SU-DHL-6 (cell line): ENCODE results near the gene FMN1.

Source experiments
- H2AFZ ChIP-seq: fragments of 200-600 bp; sonication (generic); 2 replicates; pipeline ENCODE4 v1.6.1; 2014; ENCODE audit warnings: low read depth, mild to moderate bottlenecking, moderate library complexity, mixed read lengths, antibody characterized with exemption, low read length; ENCODE audit not compliant: severe bottlenecking
- H3F3A ChIP-seq: fragments of 200-600 bp; shearing (Covaris generic); 2 replicates; pipeline ENCODE4 v1.6.0; 2016; ENCODE audit warnings: antibody characterized with exemption, mild to moderate bottlenecking; ENCODE audit not compliant: insufficient read depth
- H3K27ac ChIP-seq: fragments of 200-600 bp; sonication (generic); 2 replicates; pipeline ENCODE4 v1.5.1; 2016; ENCODE audit warnings: low read depth, mild to moderate bottlenecking, low read length, moderate library complexity, mixed read lengths
- H3K27me3 ChIP-seq: fragments of 200-600 bp; sonication (generic), shearing (Covaris generic); 2 replicates; pipeline ENCODE4 v1.6.0; 2014; ENCODE audit warnings: mild to moderate bottlenecking, low read length
- H3K36me3 ChIP-seq: fragments of 200-600 bp; sonication (generic); 2 replicates; pipeline ENCODE4 v1.6.1; 2014; ENCODE audit warnings: mild to moderate bottlenecking, low read length, mixed read lengths
- H3K4me2 ChIP-seq: fragments of 300-600, 200-600 bp; shearing (Covaris generic), sonication (generic); 2 replicates; pipeline ENCODE4 v1.6.0; 2014; ENCODE audit warnings: low read length, low read depth, mild to moderate bottlenecking; ENCODE audit not compliant: poor library complexity, severe bottlenecking
- H3K4me3 ChIP-seq: fragments of 200-600 bp; sonication (generic); 2 replicates; pipeline ENCODE4 v1.5.1; 2014; ENCODE audit warnings: antibody characterized with exemption, low read length, mild to moderate bottlenecking, mixed read lengths; ENCODE audit not compliant: insufficient read depth, poor library complexity, severe bottlenecking
- H3K79me2 ChIP-seq: fragments of 200-600 bp; sonication (generic); 2 replicates; pipeline ENCODE4 v1.6.1; 2014; ENCODE audit warnings: mild to moderate bottlenecking, low read length, moderate library complexity; ENCODE audit not compliant: insufficient read depth
- H3K9ac ChIP-seq: fragments of 200-600 bp; sonication (generic); 2 replicates; pipeline ENCODE4 v1.7.0; 2014; ENCODE audit warnings: mild to moderate bottlenecking, low read length
- H3K9me2 ChIP-seq: fragments of 200-600 bp; sonication (generic); replicated peaks from 2 replicates; pipeline ENCODE4 v1.6.1; 2014; ENCODE audit warnings: low read length; ENCODE audit not compliant: insufficient read depth
- H3K9me3 ChIP-seq: fragments of 200-600 bp; sonication (generic); 2 replicates; pipeline ENCODE4 v1.6.1; 2014; ENCODE audit warnings: low read length, mixed read lengths; ENCODE audit not compliant: insufficient read depth
- H4K20me1 ChIP-seq: fragments of 200-600 bp; sonication (generic); 2 replicates; pipeline ENCODE4 v1.6.1; 2014; ENCODE audit warnings: low read depth, mild to moderate bottlenecking, antibody characterized with exemption, low read length, moderate library complexity, mixed read lengths
- CTCF ChIP-seq: fragments of 200-600 bp; sonication (generic); IDR thresholded peaks from one replicate; pipeline ENCODE4 v1.5.1; 2017; ENCODE audit warnings: antibody characterized with exemption, mild to moderate bottlenecking, low read length, moderate library complexity; ENCODE audit not compliant: insufficient read depth, poor library complexity, severe bottlenecking
- EZH2phosphoT487 ChIP-seq: fragments of 200-600 bp; sonication (generic), shearing (Covaris generic); conservative IDR thresholded peaks from 2 replicates; pipeline ENCODE4 v1.6.1; 2018; ENCODE audit warnings: mild to moderate bottlenecking, antibody characterized with exemption, low read length, moderate library complexity, mixed read lengths

The FMN1 gene

GRCh38 chr15:32823750-32824149 lies 370.8 kb downstream of the FMN1 start:
- H3K27me3 ChIP-seq, result peaks cover 3% of the 10 kb centered on the region; the same call in 1 of the 2 replicates
- H3K27ac ChIP-seq, result no peak overlapping the region
- H3K9me2 ChIP-seq, result no peaks in the 10 kb centered on the region
- no peaks in the 10 kb centered on the region for H3F3A ChIP-seq
- no peaks in the 10 kb centered on the region for H4K20me1 ChIP-seq
- no peak overlapping the region for H3K4me3 ChIP-seq
- no peak overlapping the region for H2AFZ ChIP-seq
- H3K4me2 ChIP-seq, result no peak overlapping the region
- TF ChIP-seq EZH2phosphoT487, result no peak
- TF ChIP-seq CTCF, result no peak
- no peaks in the 10 kb centered on the region for H3K36me3 ChIP-seq
- no peaks in the 10 kb centered on the region for H3K79me2 ChIP-seq
- H3K9ac ChIP-seq, result no peak overlapping the region
- no peaks in the 10 kb centered on the region for H3K9me3 ChIP-seq

GRCh38 chr15:32822739-32823138 lies 371.8 kb downstream of the FMN1 start:
- Histone ChIP-seq H3K27ac (no peak overlapping the region), H3K9me3 (no peaks in the 10 kb centered on the region), H3K9me2 (no peaks in the 10 kb centered on the region), H3K4me2 (no peak overlapping the region), H2AFZ (no peak overlapping the region), H3K27me3 (peaks cover 3% of the 10 kb centered on the region; the same call in 1 of the 2 replicates), H4K20me1 (no peaks in the 10 kb centered on the region), H3K36me3 (no peaks in the 10 kb centered on the region), H3K9ac (no peak overlapping the region), H3K4me3 (no peak overlapping the region), H3K79me2 (no peaks in the 10 kb centered on the region), H3F3A (no peaks in the 10 kb centered on the region)
- TF ChIP-seq EZH2phosphoT487, result no peak
- TF ChIP-seq CTCF, result no peak

DNA sequence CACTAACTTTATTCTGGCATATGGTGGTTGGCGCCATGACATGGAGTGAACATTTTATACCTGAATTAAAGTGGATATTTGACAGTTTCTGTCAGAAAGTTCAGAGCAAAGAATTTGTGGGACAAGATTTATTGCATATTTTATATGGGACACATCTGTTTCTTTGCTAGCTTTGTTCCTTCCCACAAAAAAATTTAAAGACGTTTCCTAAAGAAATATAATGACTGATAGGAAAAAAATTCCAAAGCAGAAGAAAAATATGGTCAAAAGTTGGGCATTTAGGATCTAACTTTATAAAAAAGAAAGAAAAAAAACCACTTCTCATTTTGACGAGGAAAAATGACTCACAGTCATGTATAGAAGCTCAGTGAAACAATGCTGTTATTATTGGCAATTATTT lies 375.1 kb downstream of the FMN1 start:
- H3K9me3 ChIP-seq, result no peaks in the 10 kb centered on the region
- no peak overlapping the region for H3K27ac ChIP-seq
- TF ChIP-seq EZH2phosphoT487 (no peak), CTCF (no peak)
- H3K9me2 ChIP-seq, result no peaks in the 10 kb centered on the region
- no peak overlapping the region for H2AFZ ChIP-seq
- H3K4me3 ChIP-seq, result no peak overlapping the region
- no peak overlapping the region for H3K4me2 ChIP-seq
- H3F3A ChIP-seq, result no peaks in the 10 kb centered on the region
- H3K79me2 ChIP-seq, result no peaks in the 10 kb centered on the region
- no peaks in the 10 kb centered on the region for H3K36me3 ChIP-seq
- no peaks in the 10 kb centered on the region for H3K27me3 ChIP-seq
- no peaks in the 10 kb centered on the region for H4K20me1 ChIP-seq
- H3K9ac ChIP-seq, result no peak overlapping the region
